Fibroblast of skin of left quadriceps (primary cell): Measurements from ENCODE around the gene PLEKHA4.
"Not testable (repeated sequence)": the region's sequence is repeated elsewhere in the genome, so short reads cannot be mapped to it uniquely, and the experiment has no call there.

ENCODE experiments used
- DNase-seq, 2 experiments: peaks; one replicate each; pipeline ENCODE4 v3.0.0-alpha.2; 2013; ENCODE audit warnings: low read depth in 2 of 2

PLEKHA4 gene

DNA sequence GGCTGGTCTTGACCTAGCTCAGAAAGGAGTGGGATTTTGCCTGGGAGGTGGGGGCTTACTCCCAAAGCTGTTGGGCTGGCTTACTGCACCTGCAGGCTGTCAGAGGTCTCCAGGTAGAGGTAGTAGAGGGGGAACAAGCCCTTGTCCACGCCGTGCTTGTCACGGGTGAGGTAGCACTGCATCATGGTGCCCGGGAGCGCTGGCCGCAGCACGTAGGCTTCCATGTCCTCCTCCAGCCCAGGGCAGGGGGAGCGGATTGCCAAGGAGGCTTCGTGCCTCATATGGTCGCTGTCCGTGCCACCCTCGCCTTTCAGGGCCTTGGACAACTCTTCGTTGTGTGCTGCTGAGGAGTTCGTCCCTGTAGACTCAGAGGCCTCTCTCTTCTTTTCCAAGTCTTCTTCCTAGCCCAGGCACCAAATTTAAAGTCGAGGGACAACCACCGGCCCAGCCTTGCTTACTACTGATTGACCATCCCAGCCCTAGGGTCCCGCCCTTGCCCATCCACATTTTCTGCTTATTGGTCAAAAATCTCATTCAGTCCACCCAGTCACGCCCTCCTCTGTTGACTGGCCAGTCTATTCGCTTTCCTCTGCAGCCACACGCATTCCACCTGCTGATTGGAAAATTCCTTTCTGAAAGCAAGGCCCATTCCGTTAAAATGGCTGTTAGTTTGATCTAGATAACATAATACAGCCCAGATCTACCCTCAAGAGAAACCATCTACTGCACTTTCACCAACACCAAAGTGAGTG, 19.6 kb upstream of the PLEKHA4 start:
- DNase-seq, result no peak

DNA sequence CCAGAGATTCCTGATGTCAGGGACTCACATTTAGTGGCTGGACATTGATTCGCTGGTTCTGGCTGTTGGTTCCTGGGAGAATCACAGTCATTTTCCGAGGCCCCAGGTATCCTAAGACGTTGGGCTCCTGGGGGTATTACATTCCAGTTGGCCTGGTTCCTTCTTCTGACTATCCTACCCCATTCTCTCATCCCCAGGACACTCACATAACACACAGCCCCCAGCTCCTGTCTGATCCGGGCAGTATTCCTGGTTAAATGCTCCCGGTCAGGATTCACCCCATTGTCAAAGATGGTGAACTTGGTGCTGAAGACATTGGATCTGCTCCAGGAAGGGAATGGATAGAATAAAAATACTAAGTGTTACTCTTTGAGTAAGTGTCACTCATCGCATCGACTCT, 15.3 kb upstream of the PLEKHA4 start:
- DNase-seq, result no peak

DNA sequence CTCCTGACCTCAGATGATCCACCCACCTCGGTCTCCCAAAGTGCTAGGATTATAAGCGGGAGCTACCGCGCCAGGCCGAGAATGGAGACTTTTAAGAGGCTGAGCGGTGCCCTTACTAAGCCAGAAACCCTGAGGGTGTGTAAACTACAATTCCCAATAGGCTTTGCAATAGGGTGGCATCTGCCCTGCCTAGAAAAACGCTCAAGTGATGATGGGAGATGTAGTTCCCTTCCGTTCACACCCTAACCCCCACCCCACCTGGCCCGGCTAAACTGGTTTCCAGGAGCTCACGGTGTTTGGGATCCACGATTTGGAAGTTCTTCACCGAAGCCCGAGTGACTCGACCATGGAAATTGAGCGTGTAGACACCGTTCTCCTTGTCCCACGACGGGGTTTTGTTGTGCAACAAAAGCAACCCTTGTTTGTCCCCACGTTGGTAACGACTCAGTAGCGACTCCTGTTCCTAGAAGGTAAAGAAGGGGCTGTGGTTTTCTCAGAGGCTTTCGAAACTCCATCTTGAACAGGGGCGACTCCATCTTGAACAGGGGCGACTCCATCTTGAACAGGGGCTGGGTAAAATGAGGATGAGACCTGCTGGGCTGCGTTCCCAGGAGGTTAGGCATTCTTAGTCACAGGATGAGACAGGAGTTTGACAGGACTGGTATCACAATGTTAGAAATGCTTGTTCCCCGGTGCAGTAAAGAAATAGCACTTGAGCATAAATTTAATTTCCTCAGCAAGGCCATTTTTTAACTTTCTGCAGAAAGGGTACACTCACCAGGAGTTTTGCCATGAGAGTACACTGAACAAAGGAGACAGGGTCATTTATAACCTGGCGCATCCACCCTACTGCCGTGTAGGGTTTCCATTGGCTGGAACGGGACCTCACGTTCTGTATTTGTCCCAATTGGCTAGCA, 13.6 kb upstream of the PLEKHA4 start:
- no peak for DNase-seq

DNA sequence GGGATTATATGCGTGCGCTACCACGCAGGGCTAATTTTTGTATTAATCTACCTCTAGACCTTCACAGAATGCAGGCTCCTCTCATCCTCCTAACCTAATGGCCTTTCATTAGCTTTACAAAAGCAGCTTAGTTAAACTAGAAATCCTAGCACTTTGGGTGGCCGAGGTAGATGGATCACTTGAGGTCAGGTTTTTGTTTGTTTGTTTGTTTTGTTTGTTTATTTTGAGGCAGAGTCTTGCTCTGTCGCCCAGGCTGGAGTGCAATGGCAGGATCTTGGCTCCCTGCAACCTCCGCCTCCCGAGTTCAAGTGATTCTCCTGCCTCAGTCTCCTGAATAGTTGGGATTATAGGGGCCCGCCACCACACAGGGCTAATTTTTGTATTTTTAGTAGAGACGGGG, 11.3 kb upstream of the PLEKHA4 start:
- DNase-seq, result not testable (repeated sequence)

DNA sequence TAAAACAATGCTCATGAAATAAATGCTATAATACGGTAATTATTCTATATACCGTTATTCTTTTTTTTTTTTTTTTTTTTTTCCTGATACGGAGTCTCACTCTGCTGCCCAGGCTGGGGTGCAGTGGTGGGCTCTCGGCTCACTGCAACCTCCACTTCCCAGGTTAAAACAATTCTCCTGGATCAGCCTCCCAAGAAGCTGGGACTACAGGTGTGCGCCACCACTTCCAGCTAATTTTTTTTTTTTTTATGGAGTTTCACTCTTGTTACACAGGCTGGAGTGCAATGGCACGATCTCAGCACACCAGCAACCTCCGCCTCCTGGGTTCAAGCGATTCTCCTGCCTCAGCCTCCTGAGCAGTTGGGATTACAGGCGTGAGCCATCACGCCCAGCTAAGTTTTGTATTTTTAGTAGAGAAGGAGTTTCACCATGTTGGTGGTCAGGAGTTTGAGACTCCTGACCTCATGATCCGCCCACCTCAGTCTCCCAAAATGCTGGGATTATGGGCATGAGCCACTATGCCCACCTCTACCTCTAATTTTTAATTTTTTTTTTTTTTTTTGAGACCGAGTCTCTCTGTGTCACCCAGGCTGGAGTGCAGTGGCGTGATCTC, 10.7 kb upstream of the PLEKHA4 start:
- no peak for DNase-seq

DNA sequence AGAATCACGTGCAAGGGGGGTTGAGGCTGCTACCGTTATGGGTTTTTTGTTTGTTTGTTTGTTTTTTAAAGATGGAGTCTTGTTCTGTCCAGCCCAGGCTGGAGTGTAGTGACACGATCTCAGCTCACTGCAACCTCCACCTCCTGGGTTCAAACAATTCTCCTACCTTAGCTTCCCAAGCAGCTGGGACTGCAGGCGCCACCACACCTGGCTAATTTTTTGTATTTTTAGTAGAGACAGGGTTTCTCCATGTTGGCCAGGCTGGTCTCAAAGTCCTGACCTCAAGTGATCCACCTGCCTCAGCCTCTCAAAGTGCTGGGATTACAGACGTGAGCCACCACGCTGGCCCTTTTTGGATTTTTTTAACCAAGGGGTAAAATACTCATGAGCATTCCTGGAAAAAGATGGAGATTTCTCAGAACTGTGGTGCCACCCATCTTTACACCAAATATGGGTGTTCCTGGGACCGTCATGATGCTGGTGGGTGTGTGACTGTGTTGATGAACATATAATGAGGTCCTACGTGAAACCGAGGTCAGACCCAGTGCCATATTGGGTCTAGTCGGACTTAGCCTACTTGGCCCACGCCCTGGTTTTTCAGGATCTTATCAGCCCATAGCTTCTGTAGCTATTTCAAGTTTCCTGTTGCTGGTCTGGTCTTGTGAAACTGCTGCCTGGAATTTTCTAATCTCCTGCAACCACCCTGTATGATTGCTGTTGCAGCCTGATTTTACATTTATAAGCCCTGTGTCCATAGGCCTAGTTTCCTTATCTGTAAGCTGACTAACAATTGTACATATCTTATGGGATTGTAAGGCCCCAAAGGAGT, 10.0 kb upstream of the PLEKHA4 start:
- no peak for DNase-seq

DNA sequence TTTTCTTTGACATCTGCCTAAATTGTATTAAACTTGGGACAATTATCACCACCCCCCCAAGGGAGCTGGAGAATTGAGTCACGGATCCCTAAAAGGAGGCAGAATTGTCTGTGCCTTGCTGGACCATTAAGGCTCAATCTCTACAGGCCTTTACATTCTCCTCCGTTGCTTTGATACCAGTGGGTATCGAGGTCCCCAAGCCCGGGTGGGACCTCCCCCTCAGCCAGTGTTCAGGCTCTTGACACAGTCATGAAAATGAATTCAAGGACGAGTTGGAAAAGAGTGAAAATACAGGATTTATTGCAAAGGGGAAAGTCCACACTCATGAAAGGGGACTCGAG, 9.4 kb upstream of the PLEKHA4 start:
- DNase-seq, result no peak

DNA sequence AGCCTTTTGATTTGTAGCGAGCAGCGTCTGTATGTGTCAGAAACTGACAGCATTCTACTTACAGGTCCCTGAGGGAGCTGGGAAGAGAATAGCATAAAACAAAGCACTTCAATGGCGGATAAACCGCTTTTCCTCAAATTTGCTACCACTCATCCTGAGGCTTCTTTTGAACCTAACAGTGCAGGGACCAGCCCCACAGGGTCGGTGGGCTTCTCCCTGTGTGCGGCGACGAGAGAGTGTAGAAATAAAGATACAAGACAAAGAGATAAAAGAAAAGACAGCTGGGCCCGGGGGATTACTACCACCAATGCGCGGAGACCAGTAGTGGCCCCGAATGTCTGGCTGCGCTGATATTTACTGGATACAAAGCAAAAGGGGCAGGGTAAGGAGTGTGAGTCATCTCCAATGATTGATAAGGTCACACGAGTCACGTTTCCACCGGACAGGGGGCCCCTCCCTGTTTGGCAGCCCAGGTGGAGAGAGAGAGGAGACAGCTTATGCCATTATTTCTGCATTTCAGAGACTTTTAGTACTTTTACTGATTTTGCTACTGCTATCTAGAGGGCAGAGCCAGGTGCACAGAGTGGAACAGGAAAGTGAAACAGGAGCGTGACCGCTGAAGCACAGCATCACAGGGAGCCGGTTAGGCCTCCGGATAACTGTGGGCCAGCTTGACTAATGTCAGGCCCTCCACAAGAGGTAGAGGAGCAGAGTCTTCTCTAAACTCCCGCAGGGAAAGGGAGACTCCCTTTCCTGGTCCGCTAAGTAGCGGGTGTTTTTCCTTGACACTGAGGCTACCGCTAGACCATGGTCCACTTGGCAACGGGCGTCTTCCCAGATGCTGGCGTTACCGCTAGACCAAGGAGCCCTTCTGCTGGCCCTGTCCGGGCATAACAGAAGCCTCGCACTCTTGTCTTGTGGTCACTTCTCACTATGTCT, 7.9 kb upstream of the PLEKHA4 start:
- DNase-seq, result not testable (repeated sequence)

DNA sequence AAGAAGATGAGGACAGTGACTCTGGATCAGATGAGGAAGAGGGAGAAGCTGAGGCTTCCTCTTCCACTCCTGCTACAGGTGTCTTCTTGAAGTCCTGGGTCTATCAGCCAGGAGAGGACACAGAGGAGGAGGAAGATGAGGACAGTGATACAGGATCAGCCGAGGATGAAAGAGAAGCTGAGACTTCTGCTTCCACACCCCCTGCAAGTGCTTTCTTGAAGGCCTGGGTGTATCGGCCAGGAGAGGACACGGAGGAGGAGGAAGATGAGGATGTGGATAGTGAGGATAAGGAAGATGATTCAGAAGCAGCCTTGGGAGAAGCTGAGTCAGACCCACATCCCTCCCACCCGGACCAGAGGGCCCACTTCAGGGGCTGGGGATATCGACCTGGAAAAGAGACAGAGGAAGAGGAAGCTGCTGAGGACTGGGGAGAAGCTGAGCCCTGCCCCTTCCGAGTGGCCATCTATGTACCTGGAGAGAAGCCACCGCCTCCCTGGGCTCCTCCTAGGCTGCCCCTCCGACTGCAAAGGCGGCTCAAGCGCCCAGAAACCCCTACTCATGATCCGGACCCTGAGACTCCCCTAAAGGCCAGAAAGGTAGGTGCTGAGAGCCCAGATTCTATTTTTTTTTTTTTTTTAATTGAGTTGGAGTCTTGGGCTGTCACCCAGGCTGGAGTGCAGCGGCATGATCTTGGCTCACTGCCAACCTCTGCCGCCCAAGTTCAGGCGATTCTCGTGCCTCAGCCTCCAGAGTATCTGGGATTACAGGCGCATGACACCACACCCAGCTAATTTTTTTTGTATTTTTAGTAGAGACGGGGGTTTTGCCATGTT, 6.1 kb upstream of the PLEKHA4 start:
- peak in 1 of 2 experiments; percentile 30 for DNase-seq

DNA sequence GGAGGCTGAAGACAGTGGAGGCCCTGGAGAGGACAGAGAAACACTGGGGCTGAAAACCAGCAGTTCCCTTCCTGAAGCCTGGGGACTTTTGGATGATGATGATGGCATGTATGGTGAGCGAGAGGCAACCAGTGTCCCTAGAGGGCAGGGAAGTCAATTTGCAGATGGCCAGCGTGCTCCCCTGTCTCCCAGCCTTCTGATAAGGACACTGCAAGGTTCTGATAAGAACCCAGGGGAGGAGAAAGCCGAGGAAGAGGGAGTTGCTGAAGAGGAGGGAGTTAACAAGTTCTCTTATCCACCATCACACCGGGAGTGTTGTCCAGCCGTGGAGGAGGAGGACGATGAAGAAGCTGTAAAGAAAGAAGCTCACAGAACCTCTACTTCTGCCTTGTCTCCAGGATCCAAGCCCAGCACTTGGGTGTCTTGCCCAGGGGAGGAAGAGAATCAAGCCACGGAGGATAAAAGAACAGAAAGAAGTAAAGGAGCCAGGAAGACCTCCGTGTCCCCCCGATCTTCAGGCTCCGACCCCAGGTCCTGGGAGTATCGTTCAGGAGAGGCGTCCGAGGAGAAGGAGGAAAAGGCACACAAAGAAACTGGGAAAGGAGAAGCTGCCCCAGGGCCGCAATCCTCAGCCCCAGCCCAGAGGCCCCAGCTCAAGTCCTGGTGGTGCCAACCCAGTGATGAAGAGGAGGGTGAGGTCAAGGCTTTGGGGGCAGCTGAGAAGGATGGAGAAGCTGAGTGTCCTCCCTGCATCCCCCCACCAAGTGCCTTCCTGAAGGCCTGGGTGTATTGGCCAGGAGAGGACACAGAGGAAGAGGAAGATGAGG, 5.3 kb upstream of the PLEKHA4 start:
- no peak for DNase-seq

DNA sequence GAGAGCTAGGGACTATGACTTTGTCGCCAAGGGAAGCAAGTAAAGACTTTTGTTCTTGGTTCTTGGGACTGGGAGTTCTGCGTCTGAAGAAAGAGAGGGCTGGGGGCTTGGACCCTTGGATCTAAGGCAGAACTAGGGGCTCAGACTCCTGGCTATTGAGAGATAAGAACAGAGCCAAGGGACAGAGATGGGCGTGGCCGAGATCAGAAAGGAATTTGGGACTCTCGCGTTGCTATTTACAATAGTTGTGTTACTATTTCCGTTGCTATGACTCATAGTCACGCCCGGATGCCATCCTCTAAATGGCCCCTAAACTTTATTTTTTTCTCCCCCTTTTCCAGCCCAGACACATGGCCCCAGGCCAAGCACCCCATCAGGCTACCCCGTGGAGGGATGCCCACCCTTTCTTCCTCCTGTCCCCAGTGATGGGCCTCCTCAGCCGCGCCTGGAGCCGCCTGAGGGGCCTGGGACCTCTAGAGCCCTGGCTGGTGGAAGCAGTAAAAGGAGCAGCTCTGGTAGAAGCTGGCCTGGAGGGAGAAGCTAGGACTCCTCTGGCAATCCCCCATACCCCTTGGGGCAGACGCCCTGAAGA, 4.6 kb upstream of the PLEKHA4 start:
- DNase-seq, result peak; percentile 84 to 86

DNA sequence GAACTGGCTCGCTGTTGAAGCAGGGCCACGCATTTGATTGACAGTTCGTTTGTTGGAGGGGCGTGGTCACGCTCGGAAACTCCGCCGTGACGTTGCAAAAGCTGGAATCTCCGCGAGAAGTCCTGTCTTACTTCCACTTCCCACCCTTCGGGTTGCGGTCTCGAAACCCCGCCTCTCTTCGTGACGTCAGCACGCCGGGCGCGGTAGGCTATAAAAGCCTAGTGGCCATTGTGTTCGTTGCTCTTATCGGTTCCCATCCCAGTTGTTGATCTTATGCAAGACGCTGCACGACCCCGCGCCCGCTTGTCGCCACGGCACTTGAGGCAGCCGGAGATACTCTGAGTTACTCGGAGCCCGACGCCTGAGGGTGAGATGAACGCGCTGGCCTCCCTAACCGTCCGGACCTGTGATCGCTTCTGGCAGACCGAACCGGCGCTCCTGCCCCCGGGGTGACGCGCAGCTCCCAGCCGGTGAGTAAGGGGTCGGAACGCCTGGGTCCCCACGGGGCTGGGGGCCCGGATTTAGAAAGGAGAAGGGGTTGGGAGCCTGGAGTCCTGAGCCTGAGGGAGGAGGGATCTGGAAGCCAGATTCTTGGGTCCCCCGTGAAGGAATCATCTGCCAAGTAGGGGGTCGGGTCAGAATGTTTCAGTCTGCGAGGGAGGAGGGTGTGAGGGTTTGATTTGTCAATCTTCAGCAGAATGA, 3.9 kb upstream of the PLEKHA4 start, which contains the start of gene PPP1R15A:
PPP1R15A (plus strand) TSS at position 240 of the 702 bp plus-strand sequence. CDS start 813 bp downstream, outside the sequence.
- peak; percentile 95 for DNase-seq

DNA sequence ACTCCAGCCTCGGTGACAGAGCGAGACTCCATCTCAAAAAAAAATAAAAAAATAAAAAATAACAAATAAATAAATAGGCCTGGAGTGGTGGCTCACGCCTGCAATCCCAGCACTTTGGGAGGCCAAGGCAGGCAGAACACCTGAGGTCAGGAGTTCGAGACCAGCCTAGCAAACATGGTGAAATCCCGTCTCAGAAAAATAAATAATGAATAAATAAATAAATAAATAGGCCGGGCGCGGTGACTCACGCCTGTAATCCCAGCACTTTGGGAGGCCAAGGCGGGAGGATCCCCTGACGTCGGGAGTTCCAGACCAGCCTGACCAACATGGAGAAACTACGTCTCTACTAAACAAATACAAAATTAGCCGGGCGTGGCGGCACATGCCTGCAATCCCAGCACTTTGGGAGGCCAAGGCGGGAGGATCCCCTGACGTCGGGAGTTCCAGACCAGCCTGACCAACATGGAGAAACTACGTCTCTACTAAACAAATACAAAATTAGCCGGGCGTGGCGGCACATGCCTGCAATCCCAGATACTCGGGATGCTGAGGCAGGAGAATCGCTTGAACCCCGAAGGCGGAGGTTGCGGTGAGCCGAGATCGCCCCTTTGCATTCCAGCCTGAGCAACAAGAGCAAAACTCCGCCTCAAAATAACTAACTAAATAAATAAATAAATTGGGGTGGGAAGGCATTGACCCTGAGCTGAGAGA, 3.2 kb upstream of the PLEKHA4 start:
- DNase-seq, result not testable (repeated sequence)

DNA sequence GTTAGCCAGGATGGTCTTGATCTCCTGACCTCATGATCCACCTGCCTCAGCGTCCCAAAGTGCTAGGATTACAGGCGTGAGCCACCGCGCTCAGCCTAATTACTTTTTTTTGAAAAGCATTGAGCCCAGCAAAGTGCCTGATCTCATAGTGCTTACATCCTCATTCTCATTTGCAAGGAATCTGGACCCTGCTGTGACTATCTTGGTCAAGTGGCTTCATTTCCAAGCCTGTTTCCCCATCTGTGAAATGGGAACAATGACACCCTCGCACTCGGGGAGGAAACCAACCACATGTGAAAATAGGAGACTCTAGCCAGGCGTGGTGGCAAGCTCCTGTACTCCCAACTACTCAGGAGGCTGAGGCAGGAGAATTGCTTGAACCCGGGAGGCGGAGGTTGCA, 1.6 kb upstream of the PLEKHA4 start:
- no peak for DNase-seq

DNA sequence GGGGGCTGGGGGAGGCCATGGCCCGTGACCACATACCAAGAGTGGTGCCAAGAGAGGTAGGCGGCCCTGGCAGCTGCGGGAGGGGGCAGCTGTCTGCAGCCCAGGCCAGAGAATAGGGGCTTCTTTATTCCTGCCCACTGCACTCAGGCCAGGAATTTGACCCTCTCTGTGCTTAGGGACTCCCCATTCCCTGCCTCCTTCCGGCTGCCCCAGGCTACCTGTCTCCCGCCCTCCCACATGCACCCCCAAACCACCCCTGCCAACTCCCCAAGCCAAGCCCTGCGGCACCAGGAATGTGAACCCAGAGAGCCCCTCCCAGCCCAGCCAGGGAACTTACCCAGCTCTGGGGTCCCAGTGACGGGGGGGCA, 687 bp downstream of the PLEKHA4 start:
- DNase-seq, result no peak

DNA sequence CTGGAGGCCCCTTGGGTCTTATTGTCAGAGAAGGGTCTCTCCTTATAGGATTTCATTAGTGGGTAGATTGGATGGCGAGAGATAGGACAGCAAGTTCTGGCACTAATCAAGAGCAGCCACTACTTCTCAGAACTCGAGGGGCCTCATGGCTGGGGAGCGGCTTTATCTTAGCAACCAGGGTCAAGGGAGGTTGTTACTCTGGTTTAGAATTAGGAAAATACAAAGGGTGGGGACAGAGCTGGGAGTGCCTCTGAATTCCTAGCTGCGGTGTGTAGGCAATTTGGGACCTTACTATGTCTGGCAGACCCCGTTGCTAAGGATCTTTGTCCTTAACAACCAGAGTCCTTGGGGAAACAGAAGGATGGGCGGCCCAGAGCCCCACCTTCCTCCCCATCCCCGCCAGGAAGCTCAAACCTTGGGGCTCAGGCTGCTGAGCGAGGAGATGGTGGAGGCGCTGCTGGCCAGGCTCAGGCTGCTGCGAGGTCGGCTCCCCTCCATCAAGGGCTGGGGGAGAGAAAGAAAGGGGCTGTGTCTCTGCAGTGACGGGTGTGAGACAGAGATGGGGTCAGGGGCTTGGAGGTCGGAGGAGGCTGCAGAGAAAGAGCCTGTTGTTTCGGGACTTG, 1.2 kb downstream of the PLEKHA4 start:
- DNase-seq, result no peak

DNA sequence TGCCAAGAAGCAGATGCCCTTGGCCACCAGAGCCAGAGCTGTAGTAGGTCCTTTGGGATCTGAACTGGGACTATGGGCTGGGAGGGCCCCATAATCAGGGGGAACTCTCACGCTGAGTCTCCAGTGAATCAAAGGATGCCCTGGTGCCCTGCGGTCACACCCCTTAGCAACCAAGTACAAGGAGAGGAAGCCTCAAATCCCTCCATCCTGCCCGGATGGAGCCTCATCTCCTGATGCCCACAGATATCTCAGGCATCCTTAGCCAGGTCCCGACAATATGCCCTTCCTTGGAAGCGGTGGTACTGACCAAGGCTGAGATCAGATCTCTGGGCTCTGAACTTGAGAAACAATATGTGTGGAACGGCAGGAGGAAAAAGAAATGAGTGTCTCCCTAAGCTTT, 1.7 kb downstream of the PLEKHA4 start:
- no peak for DNase-seq
